Heart left ventricle (tissue), 16 donors: ENCODE results near the gene RAB7B. TPM values are rescaled to one million over a fixed set of nuclear protein-coding genes. Genes with fewer than 3 reads are reported as not detected.

Experiments used
- ATAC-seq, 4 donors: fragments of 200-7000 bp; cut with Tn5 transposase; one replicate each; pipeline ENCODE4 v1.9.1; 2020 to 2022; ENCODE audit warnings: moderate library complexity in 4 of 4, mild to moderate bottlenecking in 3 of 4, moderate number of reproducible peaks in 1 of 4
- DNase-seq, 5 donors: peaks; one replicate each; pipeline ENCODE4 v3.0.0-alpha.2; 2020
- H3K27ac ChIP-seq, 12 donors: fragments of 200-600 bp; sonication (generic) in 4 of 12; one replicate each; pipeline versions ENCODE4 v1.5.0 to v1.8.0; 2016 to 2022; ENCODE audit warnings: mild to moderate bottlenecking in 2 of 12
- H3K27me3 ChIP-seq, 9 donors: fragments of 200-600 bp; sonication (generic) in 2 of 9; one replicate each; pipeline versions ENCODE4 v1.5.1 to v1.8.0; 2016 to 2022; ENCODE audit warnings: mild to moderate bottlenecking in 3 of 9
- H3K36me3 ChIP-seq, 9 donors: fragments of 200-600 bp; sonication (generic) in 2 of 9; one replicate each; pipeline versions ENCODE4 v1.5.0 to v1.8.0; 2018 to 2022; ENCODE audit warnings: mild to moderate bottlenecking in 2 of 9
- H3K4me1 ChIP-seq, 12 donors: fragments of 200-600 bp; sonication (generic) in 4 of 12; one replicate each; pipeline versions ENCODE4 v1.5.0 to v1.8.0; 2016 to 2022; ENCODE audit warnings: mild to moderate bottlenecking in 3 of 12
- H3K4me3 ChIP-seq, 12 donors: fragments of 200-600 bp; sonication (generic) in 4 of 12; one replicate each; pipeline versions ENCODE4 v1.5.0 to v1.8.0; 2017 to 2022; ENCODE audit warnings: mild to moderate bottlenecking in 9 of 12, moderate library complexity in 4 of 12
- H3K9me3 ChIP-seq, 12 donors: fragments of 200-600 bp; sonication (generic) in 4 of 12; one replicate each; pipeline versions ENCODE4 v1.5.0 to v1.8.0; 2016 to 2022; ENCODE audit warnings: mild to moderate bottlenecking in 1 of 12
- CTCF ChIP-seq, 12 donors: fragments of 200-600 bp; sonication (generic) in 4 of 12; IDR thresholded peaks; one replicate each; pipeline versions ENCODE4 v1.5.0 to v1.8.0; 2018 to 2022; ENCODE audit warnings: antibody characterized with exemption in 12 of 12, mild to moderate bottlenecking in 5 of 12
- POLR2A ChIP-seq, 2 donors: fragments of 450-650 bp; IDR thresholded peaks; one replicate each; pipeline ENCODE4 v1.6.1; 2017; ENCODE audit warnings: antibody characterized with exemption in 2 of 2, mild to moderate bottlenecking in 2 of 2, moderate library complexity in 2 of 2
- WGBS, 4 donors: extraction: QIAGEN DNeasy Blood & Tissue Kit in 2 of 4; methylation state at CpG; one replicate each; pipeline versions ENCODE4 v1.1.5 to v1.1.7; 2013 to 2018; 5-methylcytosine and 5-hydroxymethylcytosine counted together
- intact Hi-C, 10 donors: fragments of 100-400 bp; cut with DNase I; formaldehyde crosslinking; loops; one replicate each; pipeline versions ENCODE4 v1.11.1 to v1.14.2; 2022
- polyA plus RNA-seq, 2 donors: library from polyadenylated mRNA; stranded (reverse); fragments of 200-250 nt; gene quantifications; one replicate each; pipeline ENCODE4 v1.2.3, GENCODE V29; 2013
- total RNA-seq, 9 donors: library from RNA; depleted of rRNA in 2 of 9; stranded (reverse); fragments of >200 nt in 2 of 9; fragmentation: NEBNext Ultra II Directional in 3 of 9; extraction: Animal tissue kit (Norgen Biotek cat#: 25700) in 3 of 9; gene quantifications; one replicate each; pipeline versions ENCODE4 v1.1.0 to v1.2.4, GENCODE V29; 2016 to 2023
- donor health status: ischemic (EF 13 %, LVEDD 7.1; RV severe dilation, severe dysfunction).
- donor health status: healthy with polysubstance abuse.
- donor health status: DM: no; HTN: yes; CAD: no.
- donor health status: DM: no; HTN: no; CAD: no.
- donor health status: ischemic (EF 25% LVEDD 6.9; RV normal size, moderate dysfunction).
- donor health status: ischemic (EF 25% LVEDD 5.7; RV mildly dilated, moderate dysfunction).
- donor health status: healthy.
- donor health status: DM: yes; HTN: yes; CAD: no.
- donor health status: ischemic (EF 35%, LVEDD 5.7; RV mildly dilated, moderate dysfunction).
- donor health status: nonischemic (EF 11% LVEDD 7.7; RV severe dilation, severe dysfunction).
- donor health status: DM: yes; HTN: yes; CAD: no.
- donor health status: PGD.
- donor health status: ischemic (EF 29% LVEDD 5.4; RV normal size, mild dysfunction).
- donor health status: nonischemic (EF 23%, LVEDD 6.1; RV moderate dilation, normal function).

The RAB7B gene
- total and polyA plus RNA-seq, 11 donors = 0.31 to 11.1 (median 1.1) TPM

GRCh38 chr1:205930799-205931281 is 72.4 kb downstream of the RAB7B start:
- H3K4me1 ChIP-seq = peaks cover 0 to 26% (median 0%) of the 10 kb centered on the region in 12 donors
- no peak overlapping the region for H3K27ac ChIP-seq
- TF ChIP-seq CTCF (IDR thresholded peaks at IDR 0.05) (no peak), POLR2A (IDR thresholded peaks at IDR 0.05) (no peak)
- no peaks in the 10 kb centered on the region for H3K36me3 ChIP-seq
- H3K9me3 ChIP-seq = no peaks in the 10 kb centered on the region
- no peak for ATAC-seq
- 34 to 47% (median 41%) methylated on average over 4 of the region's 4 CpGs for WGBS, 4 donors
- no peak for DNase-seq
- H3K4me3 ChIP-seq = no peak overlapping the region
- no peaks in the 10 kb centered on the region for H3K27me3 ChIP-seq
- intact Hi-C loops = no loop called here

- H3K27ac ChIP-seq = no peak overlapping the region
- intact Hi-C loops = no loop called here
- DNase-seq (no peak), ATAC-seq (no peak)
- 93 to 100% (median 97%) methylated on average over 1 of the region's 1 CpG for WGBS, 4 donors
- peaks cover 0 to 26% (median 0%) of the 10 kb centered on the region in 12 donors for H3K4me1 ChIP-seq
- H3K27me3 ChIP-seq = no peaks in the 10 kb centered on the region
- no peaks in the 10 kb centered on the region for H3K36me3 ChIP-seq
- TF ChIP-seq CTCF (IDR thresholded peaks at IDR 0.05) (no peak), POLR2A (IDR thresholded peaks at IDR 0.05) (no peak)
- H3K9me3 ChIP-seq = no peaks in the 10 kb centered on the region
- no peak overlapping the region for H3K4me3 ChIP-seq
These were observed 73.0 kb downstream of the RAB7B start for GRCh38 chr1:205930195-205930577.

- DNase-seq = no peak
- H3K27ac ChIP-seq = no peak overlapping the region
- H3K9me3 ChIP-seq = no peaks in the 10 kb centered on the region
- H3K4me1 ChIP-seq = peaks cover 0 to 26% (median 0%) of the 10 kb centered on the region in 12 donors
- no peak overlapping the region for H3K4me3 ChIP-seq
- 94 to 97% (median 95%) methylated on average over 14 to 19 of the region's 19 CpGs for WGBS, 4 donors
- no peaks in the 10 kb centered on the region for H3K36me3 ChIP-seq
- TF ChIP-seq CTCF (IDR thresholded peaks at IDR 0.05) (no peak), POLR2A (IDR thresholded peaks at IDR 0.05) (no peak)
- no peaks in the 10 kb centered on the region for H3K27me3 ChIP-seq
- no peak for ATAC-seq
- intact Hi-C loops = loop anchor here in 2 of 10 donors (5.0 kb wide), 1 partner anchor 33 kb away; no protein-coding TSS in a partner anchor
These were observed 73.5 kb downstream of the RAB7B start for GRCh38 chr1:205929496-205930194.

- no peak for TF ChIP-seq POLR2A (IDR thresholded peaks at IDR 0.05)
- no peak for TF ChIP-seq CTCF (IDR thresholded peaks at IDR 0.05)
- ATAC-seq = no peak
- DNase-seq = no peak
- no peaks in the 10 kb centered on the region for H3K36me3 ChIP-seq
- H3K9me3 ChIP-seq = no peaks in the 10 kb centered on the region
- 93 to 96% (median 94%) methylated on average over 5 of the region's 5 CpGs for WGBS, 4 donors
- H3K4me3 ChIP-seq = no peak overlapping the region
- no peaks in the 10 kb centered on the region for H3K27me3 ChIP-seq
- intact Hi-C loops = loop anchor here in 2 of 10 donors (5.0 kb wide), 1 partner anchor 34 kb away; no protein-coding TSS in a partner anchor
- no peak overlapping the region for H3K27ac ChIP-seq
- H3K4me1 ChIP-seq = peaks cover 0 to 13% (median 0%) of the 10 kb centered on the region in 12 donors
These were observed 74.9 kb downstream of the RAB7B start for GRCh38 chr1:205928317-205928716.
